HG02884 (cell line): ENCODE data around the gene TREML1.
A peak's percentile ranks its signal among the peaks of the same experiment; 100 is the strongest.
"Not testable (repeated sequence)": the region's sequence is repeated elsewhere in the genome, so short reads cannot be mapped to it uniquely, and the experiment has no call there.

Source experiments
- ATAC-seq: cut with Tn5 transposase; IDR thresholded peaks from one replicate; pipeline ENCODE4 v1.9.1; 2021; ENCODE audit warnings: mild to moderate bottlenecking, moderate library complexity; ENCODE audit not compliant: unreplicated experiment

TREML1 gene

GRCh38 chr6:41153992-41154625 lies at the start of gene TREML1:
TSS of gene TREML1 (minus strand) at chr6:41154347. CDS start at chr6:41154288, 59 bp downstream.
- no peak for ATAC-seq

- peak; percentile 5 for ATAC-seq
These were observed 47.6 kb upstream of the TREML1 start for GRCh38 chr6:41201764-41202173.

- peak; percentile 31 for ATAC-seq
These were observed 47.0 kb upstream of the TREML1 start, which contains the start of gene TREML2 for GRCh38 chr6:41200901-41201763. TSS of gene TREML2 (minus strand) at chr6:41201149. CDS start at chr6:41201008, 141 bp downstream.

- peak; percentile 24 for ATAC-seq
These were observed 46.3 kb upstream of the TREML1 start for GRCh38 chr6:41200296-41200900.

GRCh38 chr6:41199552-41200246 lies 45.6 kb upstream of the TREML1 start:
- ATAC-seq = peak; percentile 41

GRCh38 chr6:41197234-41197633 lies 43.1 kb upstream of the TREML1 start:
- ATAC-seq = no peak

- no peak for ATAC-seq
These were observed 40.2 kb upstream of the TREML1 start for GRCh38 chr6:41194386-41194785.

GRCh38 chr6:41193884-41194283 lies 39.7 kb upstream of the TREML1 start:
- ATAC-seq = no peak

GRCh38 chr6:41193171-41193734 lies 39.1 kb upstream of the TREML1 start:
- ATAC-seq = no peak

GRCh38 chr6:41191569-41191968 lies 37.4 kb upstream of the TREML1 start:
- no peak for ATAC-seq

GRCh38 chr6:41190791-41191190 lies 36.6 kb upstream of the TREML1 start:
- no peak for ATAC-seq

- ATAC-seq = no peak
These were observed 35.8 kb upstream of the TREML1 start for GRCh38 chr6:41189967-41190366.

- ATAC-seq = not testable (repeated sequence)
These were observed 34.9 kb upstream of the TREML1 start for GRCh38 chr6:41189046-41189445.

GRCh38 chr6:41187924-41188886 lies 34.1 kb upstream of the TREML1 start:
- no peak for ATAC-seq

GRCh38 chr6:41186031-41186562 lies 31.9 kb upstream of the TREML1 start:
- ATAC-seq = no peak

GRCh38 chr6:41184761-41185160 lies 30.6 kb upstream of the TREML1 start:
- ATAC-seq = no peak

- no peak for ATAC-seq
These were observed 28.2 kb upstream of the TREML1 start for GRCh38 chr6:41182069-41183034.

- ATAC-seq = no peak
These were observed 27.4 kb upstream of the TREML1 start for GRCh38 chr6:41181566-41181965.
